Left ventricle myocardium inferior (tissue), 1 donor: Measurements from ENCODE around the gene MDFI. TPM values are rescaled to one million over a fixed set of nuclear protein-coding genes. Genes with fewer than 3 reads are reported as not detected.

ENCODE experiments used
- DNase-seq: peaks from one replicate; pipeline ENCODE4 v3.0.0-alpha.2; 2020
- H3K27ac ChIP-seq: fragments of 200-600 bp; replicated peaks from 2 replicates; pipeline ENCODE4 v1.8.0; 2021
- H3K27me3 ChIP-seq: fragments of 200-600 bp; 2 replicates; pipeline ENCODE4 v1.8.0; 2021; ENCODE audit warnings: low read depth
- H3K36me3 ChIP-seq: fragments of 200-600 bp; 2 replicates; pipeline ENCODE4 v1.8.0; 2021
- H3K4me1 ChIP-seq: fragments of 200-600 bp; 2 replicates; pipeline ENCODE4 v1.8.0; 2021
- H3K4me3 ChIP-seq: fragments of 200-600 bp; 2 replicates; pipeline ENCODE4 v1.8.0; 2021; ENCODE audit warnings: mild to moderate bottlenecking, moderate library complexity
- H3K9me3 ChIP-seq: fragments of 200-600 bp; replicated peaks from 2 replicates; pipeline ENCODE4 v1.8.0; 2021
- intact Hi-C: fragments of 100-400 bp; cut with micrococcal nuclease; formaldehyde crosslinking; loops from one replicate; pipeline ENCODE4 v1.11.0; 2022
- total RNA-seq: library from RNA; stranded (reverse); fragmentation: NEBNext Ultra II Directional; extraction: Animal tissue kit (Norgen Biotek cat#: 25700); gene quantifications from one replicate; pipeline ENCODE4 v1.2.1, GENCODE V29; 2021
- TF ChIP-seq, protein P1 (sequence below): fragments of 200-600 bp; IDR thresholded peaks from 2 replicates; pipeline ENCODE4 v1.8.0; 2021; ENCODE audit warnings: antibody characterized with exemption, mild to moderate bottlenecking, borderline replicate concordance
- donor health status: DM: no; HTN: yes; CAD: no; lungs with severe emphysema.

MDFI gene
- total RNA-seq, 1 donor from 2014 or later = 0.77 TPM

DNA sequence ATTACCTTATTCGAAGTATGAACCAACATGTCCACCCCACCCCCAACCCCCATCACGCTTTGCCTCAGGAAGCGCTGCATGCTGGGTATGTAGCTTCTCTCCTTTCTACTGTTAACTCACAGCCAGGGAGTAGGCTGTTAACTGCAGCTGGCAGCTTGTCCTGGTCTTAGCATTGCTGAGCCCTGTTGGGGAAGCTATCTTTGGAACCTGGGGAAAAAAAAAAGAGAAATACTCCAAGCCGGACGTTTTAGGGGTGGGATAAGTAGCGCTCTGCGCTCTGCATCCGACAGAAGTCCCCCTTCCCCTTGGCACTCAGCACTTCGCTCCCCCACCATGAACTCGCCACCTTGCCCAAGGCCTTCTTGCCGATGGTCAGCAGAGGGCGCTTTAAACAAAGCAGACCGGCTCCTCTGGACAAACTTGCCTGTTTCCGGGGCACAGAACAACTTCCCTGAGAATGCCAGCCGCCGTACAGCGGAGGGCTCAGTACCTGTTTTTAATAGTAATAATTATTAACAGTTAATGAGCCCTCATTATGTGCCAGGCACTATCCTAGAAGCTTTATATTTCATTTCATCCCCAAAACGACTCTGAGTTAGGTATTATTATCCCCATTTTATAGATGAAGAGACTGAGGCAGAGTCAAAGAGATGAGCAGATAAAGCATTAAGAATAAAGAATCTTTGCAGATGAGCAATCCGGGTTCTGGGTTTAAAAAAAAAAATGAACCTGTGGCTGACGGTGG, 35.2 kb upstream of the MDFI start:
- DNase-seq = peak; percentile 70
- Histone ChIP-seq H3K4me1 (peaks cover 9% of the 10 kb centered on the region), H3K9me3 (no peaks in the 10 kb centered on the region), H3K4me3 (peak overlapping the region; percentile 47), H3K27ac (no peak overlapping the region), H3K27me3 (no peaks in the 10 kb centered on the region), H3K36me3 (no peaks in the 10 kb centered on the region)
- TF ChIP-seq, protein P1, sequence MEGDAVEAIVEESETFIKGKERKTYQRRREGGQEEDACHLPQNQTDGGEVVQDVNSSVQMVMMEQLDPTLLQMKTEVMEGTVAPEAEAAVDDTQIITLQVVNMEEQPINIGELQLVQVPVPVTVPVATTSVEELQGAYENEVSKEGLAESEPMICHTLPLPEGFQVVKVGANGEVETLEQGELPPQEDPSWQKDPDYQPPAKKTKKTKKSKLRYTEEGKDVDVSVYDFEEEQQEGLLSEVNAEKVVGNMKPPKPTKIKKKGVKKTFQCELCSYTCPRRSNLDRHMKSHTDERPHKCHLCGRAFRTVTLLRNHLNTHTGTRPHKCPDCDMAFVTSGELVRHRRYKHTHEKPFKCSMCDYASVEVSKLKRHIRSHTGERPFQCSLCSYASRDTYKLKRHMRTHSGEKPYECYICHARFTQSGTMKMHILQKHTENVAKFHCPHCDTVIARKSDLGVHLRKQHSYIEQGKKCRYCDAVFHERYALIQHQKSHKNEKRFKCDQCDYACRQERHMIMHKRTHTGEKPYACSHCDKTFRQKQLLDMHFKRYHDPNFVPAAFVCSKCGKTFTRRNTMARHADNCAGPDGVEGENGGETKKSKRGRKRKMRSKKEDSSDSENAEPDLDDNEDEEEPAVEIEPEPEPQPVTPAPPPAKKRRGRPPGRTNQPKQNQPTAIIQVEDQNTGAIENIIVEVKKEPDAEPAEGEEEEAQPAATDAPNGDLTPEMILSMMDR = peak; percentile 94
- intact Hi-C loops = loop anchor here (2.0 kb wide), 1 partner anchor 80 kb away; no protein-coding TSS in a partner anchor

- intact Hi-C loops = no loop called here
- Histone ChIP-seq H3K27ac (no peak overlapping the region), H3K27me3 (no peaks in the 10 kb centered on the region), H3K4me1 (peaks cover 9% of the 10 kb centered on the region), H3K9me3 (no peaks in the 10 kb centered on the region), H3K36me3 (no peaks in the 10 kb centered on the region), H3K4me3 (no peak overlapping the region)
- DNase-seq = no peak
- TF ChIP-seq, protein P1 = no peak
These were observed 34.3 kb upstream of the MDFI start for GRCh38 chr6:41604006-41604405.

DNA sequence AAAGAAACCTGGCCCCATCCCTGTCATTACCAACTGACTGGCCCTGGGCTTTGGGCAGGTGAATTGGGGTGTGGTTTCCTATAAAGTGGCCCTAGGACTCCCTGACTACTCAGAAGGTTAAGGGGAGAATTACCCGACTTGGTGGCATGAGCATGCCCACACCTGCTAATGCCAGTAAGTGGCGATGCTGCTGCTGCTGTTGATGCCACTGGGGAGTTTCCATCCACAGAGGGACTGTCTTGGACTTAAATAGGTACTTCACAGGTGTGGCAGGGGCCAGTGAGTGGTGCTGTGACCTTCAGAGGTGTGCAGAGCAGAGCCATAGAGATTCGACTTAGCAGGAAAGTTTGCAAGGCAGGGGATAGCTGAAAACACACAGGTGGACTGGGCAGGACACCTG, 32.6 kb upstream of the MDFI start:
- TF ChIP-seq, protein P1 = no peak

DNA sequence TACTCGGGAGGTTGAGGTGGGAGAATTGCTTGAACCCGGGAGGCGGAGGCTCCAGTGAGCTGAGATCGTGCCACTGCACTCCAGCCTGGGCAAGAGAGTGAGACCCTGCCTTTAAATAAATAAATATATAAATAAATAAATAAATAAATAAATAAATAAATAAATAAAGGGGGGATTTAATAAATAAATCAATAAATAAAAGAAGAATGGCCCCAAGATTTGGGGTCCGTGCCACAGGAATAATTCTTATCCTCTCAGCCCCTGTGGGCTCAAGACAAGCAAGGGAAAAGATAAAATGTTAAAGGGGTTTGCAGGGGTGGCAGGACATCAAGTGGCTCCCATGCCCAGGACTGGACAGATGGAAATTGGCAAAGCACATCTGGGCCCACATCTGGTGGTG, 31.2 kb upstream of the MDFI start:
- intact Hi-C loops = no loop called here

More for the DNA sequence above, 32.6 kb upstream of the MDFI start:
- Histone ChIP-seq H3K9me3 (no peaks in the 10 kb centered on the region), H3K36me3 (no peaks in the 10 kb centered on the region), H3K27me3 (no peaks in the 10 kb centered on the region), H3K4me1 (peaks cover 9% of the 10 kb centered on the region), H3K27ac (no peak overlapping the region), H3K4me3 (no peak overlapping the region)
- no peak for DNase-seq
- intact Hi-C loops = no loop called here

DNA sequence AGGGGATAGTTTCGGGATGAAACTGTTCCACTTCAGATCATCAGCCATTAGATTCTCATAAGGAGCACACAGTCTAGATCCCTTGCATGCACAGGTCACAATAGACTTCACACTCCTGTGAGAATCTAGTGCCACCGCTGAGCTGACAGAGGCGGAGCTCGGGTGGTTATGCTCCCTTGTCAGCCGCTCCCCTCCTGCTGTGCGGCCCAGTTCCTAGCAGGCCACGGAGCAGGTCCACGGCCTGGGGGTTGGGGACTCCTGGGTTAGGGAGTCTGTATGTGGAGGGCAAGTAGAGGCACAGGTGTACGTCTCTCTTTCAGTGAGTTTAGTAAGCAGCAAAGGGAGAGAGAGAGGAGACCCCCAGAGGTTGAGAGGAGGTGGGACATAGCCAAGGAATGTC, 30.5 kb upstream of the MDFI start:
- Histone ChIP-seq H3K4me1 (peaks cover 7% of the 10 kb centered on the region), H3K36me3 (no peaks in the 10 kb centered on the region), H3K9me3 (no peaks in the 10 kb centered on the region), H3K27me3 (no peaks in the 10 kb centered on the region), H3K4me3 (no peak overlapping the region), H3K27ac (no peak overlapping the region)
- DNase-seq = no peak
- TF ChIP-seq, protein P1 = no peak
- intact Hi-C loops = no loop called here

More for the DNA sequence above, 31.2 kb upstream of the MDFI start:
- Histone ChIP-seq H3K4me1 (peaks cover 9% of the 10 kb centered on the region), H3K9me3 (no peaks in the 10 kb centered on the region), H3K36me3 (no peaks in the 10 kb centered on the region), H3K4me3 (no peak overlapping the region), H3K27ac (no peak overlapping the region), H3K27me3 (no peaks in the 10 kb centered on the region)
- DNase-seq = no peak
- TF ChIP-seq, protein P1 = no peak
